Gastrocnemius medialis (tissue), 4 donors: Measurements from ENCODE around the gene FAM107B.

ENCODE experiments used
- POLR2A ChIP-seq, 2 donors: fragments of 450-650 bp; IDR thresholded peaks; one replicate each; pipeline ENCODE4 v1.6.1; 2017; ENCODE audit warnings: antibody characterized with exemption in 2 of 2, mild to moderate bottlenecking in 2 of 2, moderate library complexity in 2 of 2
- TF ChIP-seq, protein P1 (sequence below), 5 experiments: fragments of 450-650 bp in 3 of 5; fragments of 200-600 bp in 2 of 5; sonication (generic) in 2 of 5; IDR thresholded peaks in 4 of 5; conservative IDR thresholded peaks in 1 of 5; 1 replicate in 4 of 5; 2 replicates in 1 of 5; pipeline ENCODE4 v1.5.1; 2016 to 2019; ENCODE audit warnings: antibody characterized with exemption in 5 of 5, mild to moderate bottlenecking in 3 of 5, moderate library complexity in 3 of 5

DNA sequence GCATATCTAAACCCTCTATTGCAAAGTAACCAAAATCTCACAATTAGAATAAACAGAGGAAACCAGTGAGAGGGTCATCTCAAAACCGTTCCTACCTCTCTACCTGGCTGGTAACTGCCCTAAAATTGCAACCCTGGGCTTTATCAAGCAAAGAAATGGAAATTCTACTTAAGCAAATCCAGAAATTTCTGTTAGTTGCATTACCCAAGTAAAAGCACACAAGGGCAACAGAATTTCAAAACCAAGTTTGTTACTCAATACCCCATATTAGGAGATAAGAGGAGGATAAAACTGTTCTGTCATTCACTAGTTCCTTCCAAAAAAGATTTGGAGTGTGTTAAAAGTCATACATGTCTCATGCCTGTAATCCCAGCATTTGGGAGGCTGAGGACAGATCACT is 195.3 kb downstream of the FAM107B start:
- TF ChIP-seq, protein P1, sequence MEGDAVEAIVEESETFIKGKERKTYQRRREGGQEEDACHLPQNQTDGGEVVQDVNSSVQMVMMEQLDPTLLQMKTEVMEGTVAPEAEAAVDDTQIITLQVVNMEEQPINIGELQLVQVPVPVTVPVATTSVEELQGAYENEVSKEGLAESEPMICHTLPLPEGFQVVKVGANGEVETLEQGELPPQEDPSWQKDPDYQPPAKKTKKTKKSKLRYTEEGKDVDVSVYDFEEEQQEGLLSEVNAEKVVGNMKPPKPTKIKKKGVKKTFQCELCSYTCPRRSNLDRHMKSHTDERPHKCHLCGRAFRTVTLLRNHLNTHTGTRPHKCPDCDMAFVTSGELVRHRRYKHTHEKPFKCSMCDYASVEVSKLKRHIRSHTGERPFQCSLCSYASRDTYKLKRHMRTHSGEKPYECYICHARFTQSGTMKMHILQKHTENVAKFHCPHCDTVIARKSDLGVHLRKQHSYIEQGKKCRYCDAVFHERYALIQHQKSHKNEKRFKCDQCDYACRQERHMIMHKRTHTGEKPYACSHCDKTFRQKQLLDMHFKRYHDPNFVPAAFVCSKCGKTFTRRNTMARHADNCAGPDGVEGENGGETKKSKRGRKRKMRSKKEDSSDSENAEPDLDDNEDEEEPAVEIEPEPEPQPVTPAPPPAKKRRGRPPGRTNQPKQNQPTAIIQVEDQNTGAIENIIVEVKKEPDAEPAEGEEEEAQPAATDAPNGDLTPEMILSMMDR (IDR thresholded peaks at IDR 0.05 in 4 of 5, conservative IDR thresholded peaks at IDR 0.05 in 1 of 5) = no peak
- no peak for TF ChIP-seq POLR2A (IDR thresholded peaks at IDR 0.05)
